ENCODE measurements around the gene RTEL1.
"Not testable (repeated sequence)": the region's sequence is repeated elsewhere in the genome, so short reads cannot be mapped to it uniquely, and the experiment has no call there.

The RTEL1 gene

GRCh38 chr20:63648895-63649589 lies 9.1 kb upstream of the RTEL1 start:
- H3K4me3 ChIP-seq (ENCODE audit: low read depth, low read length) = no peak overlapping the region
- no peak for TF ChIP-seq CTCF (IDR thresholded peaks at IDR 0.05; ENCODE audit: low read depth, low read length)

GRCh38 chr20:63650486-63650885 lies 7.6 kb upstream of the RTEL1 start:
- not testable (repeated sequence) for H3K4me3 ChIP-seq (ENCODE audit: low read depth, low read length)

GRCh38 chr20:63651942-63652191 lies 6.2 kb upstream of the RTEL1 start:
- TF ChIP-seq CTCF (IDR thresholded peaks at IDR 0.05; ENCODE audit: low read depth, low read length) = no peak
- H3K4me3 ChIP-seq (ENCODE audit: low read depth, low read length) = peak overlapping the region; percentile 47

- TF ChIP-seq CTCF (IDR thresholded peaks at IDR 0.05; ENCODE audit: low read depth, low read length) = no peak
- peak overlapping the region; percentile 47 for H3K4me3 ChIP-seq (ENCODE audit: low read depth, low read length)
Measured at GRCh38 chr20:63652192-63652980, 5.7 kb upstream of the RTEL1 start.

- no peak for TF ChIP-seq CTCF (IDR thresholded peaks at IDR 0.05; ENCODE audit: low read depth, low read length)
- peak within 1 kb of the TSS; percentile 47 for H3K4me3 ChIP-seq (ENCODE audit: low read depth, low read length)
Measured at GRCh38 chr20:63653041-63653973, 4.8 kb upstream of the RTEL1 start, which contains the start of gene STMN3. Gene STMN3 (minus strand): TSS chr20:63653424. CDS start chr20:63653345, 79 bp downstream.

GRCh38 chr20:63653974-63654668 lies 4.0 kb upstream of the RTEL1 start:
- TF ChIP-seq CTCF (IDR thresholded peaks at IDR 0.05; ENCODE audit: low read depth, low read length) = no peak
- H3K4me3 ChIP-seq (ENCODE audit: low read depth, low read length) = no peak overlapping the region

- TF ChIP-seq CTCF (IDR thresholded peaks at IDR 0.05; ENCODE audit: low read depth, low read length) = no peak
- H3K4me3 ChIP-seq (ENCODE audit: low read depth, low read length) = no peak overlapping the region
Measured at GRCh38 chr20:63655249-63655648, 2.9 kb upstream of the RTEL1 start.
